ENCODE results near the gene DAP. TPM values are rescaled to one million over a fixed set of nuclear protein-coding genes. Genes with fewer than 3 reads are reported as not detected.
"Not testable (repeated sequence)": the region's sequence is repeated elsewhere in the genome, so short reads cannot be mapped to it uniquely, and the experiment has no call there.

The DAP gene
- total RNA-seq, 1 donor from 2014 or later, result 129 TPM

- DNase-seq (ENCODE audit: low spot score) (no peak), ATAC-seq (peak; percentile 64)
These were observed 25.3 kb downstream of the DAP start for GRCh38 chr5:10735569-10736276.

GRCh38 chr5:10734832-10735523 lies 26.1 kb downstream of the DAP start:
- ATAC-seq, result no peak
- no peak for DNase-seq (ENCODE audit: low spot score)

GRCh38 chr5:10734037-10734709 lies 26.9 kb downstream of the DAP start:
- no peak for ATAC-seq
- no peak for DNase-seq (ENCODE audit: low spot score)

- ATAC-seq (no peak), DNase-seq (ENCODE audit: low spot score) (no peak)
These were observed 27.6 kb downstream of the DAP start for GRCh38 chr5:10733426-10733825.

- DNase-seq (ENCODE audit: low spot score) (no peak), ATAC-seq (no peak)
These were observed 29.1 kb downstream of the DAP start for GRCh38 chr5:10731913-10732312.

GRCh38 chr5:10730043-10730351 lies 31.0 kb downstream of the DAP start:
- ATAC-seq (no peak), DNase-seq (ENCODE audit: low spot score) (no peak)

- no peak for ATAC-seq
- DNase-seq (ENCODE audit: low spot score), result no peak
These were observed 31.6 kb downstream of the DAP start for GRCh38 chr5:10729320-10730042.

- DNase-seq (ENCODE audit: low spot score), result no peak
- ATAC-seq, result no peak
These were observed 32.4 kb downstream of the DAP start for GRCh38 chr5:10728679-10729078.

- ATAC-seq (no peak), DNase-seq (ENCODE audit: low spot score) (no peak)
These were observed 33.2 kb downstream of the DAP start for GRCh38 chr5:10727861-10728260.

GRCh38 chr5:10726913-10727517 lies 34.0 kb downstream of the DAP start:
- peak; percentile 46 for ATAC-seq
- no peak for DNase-seq (ENCODE audit: low spot score)

GRCh38 chr5:10726179-10726912 lies 34.7 kb downstream of the DAP start:
- ATAC-seq (no peak), DNase-seq (ENCODE audit: low spot score) (no peak)

- DNase-seq (ENCODE audit: low spot score) (no peak), ATAC-seq (no peak)
These were observed 35.4 kb downstream of the DAP start for GRCh38 chr5:10725636-10726035.

- DNase-seq (ENCODE audit: low spot score) (no peak), ATAC-seq (peak; percentile 31)
These were observed 36.1 kb downstream of the DAP start for GRCh38 chr5:10724781-10725507.

- DNase-seq (ENCODE audit: low spot score) (no peak), ATAC-seq (no peak)
These were observed 37.5 kb downstream of the DAP start for GRCh38 chr5:10723514-10723913.

GRCh38 chr5:10720766-10721165 lies 40.3 kb downstream of the DAP start:
- ATAC-seq, result not testable (repeated sequence)

GRCh38 chr5:10719965-10720364 lies 41.1 kb downstream of the DAP start:
- DNase-seq (ENCODE audit: low spot score) (no peak), ATAC-seq (no peak)

More at GRCh38 chr5:10720766-10721165, 40.3 kb downstream of the DAP start:
- DNase-seq (ENCODE audit: low spot score), result not testable (repeated sequence)

GRCh38 chr5:10718617-10719016 lies 42.4 kb downstream of the DAP start:
- not testable (repeated sequence) for ATAC-seq; DNase-seq (ENCODE audit: low spot score)

GRCh38 chr5:10716825-10717224 lies 44.2 kb downstream of the DAP start:
- DNase-seq (ENCODE audit: low spot score); ATAC-seq: not testable (repeated sequence)

- DNase-seq (ENCODE audit: low spot score) (no peak), ATAC-seq (no peak)
These were observed 45.3 kb downstream of the DAP start for GRCh38 chr5:10715605-10716290.

All from left lobe of liver (tissue), 2 donors.